DOHH2 (cell line): ENCODE results near the gene PREX1.

Experiments
- EZH2phosphoT487 ChIP-seq: fragments of 200-600 bp; sonication (generic); IDR thresholded peaks from 2 replicates; pipeline ENCODE4 v1.6.1; 2017; ENCODE audit warnings: borderline replicate concordance, mild to moderate bottlenecking, antibody characterized with exemption, low read length, moderate library complexity, mixed read lengths
- TF ChIP-seq, protein P1 (sequence below): fragments of 200-600 bp; sonication (generic); IDR thresholded peaks from one replicate; pipeline ENCODE4 v1.5.1; 2014; ENCODE audit warnings: antibody characterized with exemption, mild to moderate bottlenecking, low read depth, low read length; ENCODE audit not compliant: poor library complexity, severe bottlenecking

DNA sequence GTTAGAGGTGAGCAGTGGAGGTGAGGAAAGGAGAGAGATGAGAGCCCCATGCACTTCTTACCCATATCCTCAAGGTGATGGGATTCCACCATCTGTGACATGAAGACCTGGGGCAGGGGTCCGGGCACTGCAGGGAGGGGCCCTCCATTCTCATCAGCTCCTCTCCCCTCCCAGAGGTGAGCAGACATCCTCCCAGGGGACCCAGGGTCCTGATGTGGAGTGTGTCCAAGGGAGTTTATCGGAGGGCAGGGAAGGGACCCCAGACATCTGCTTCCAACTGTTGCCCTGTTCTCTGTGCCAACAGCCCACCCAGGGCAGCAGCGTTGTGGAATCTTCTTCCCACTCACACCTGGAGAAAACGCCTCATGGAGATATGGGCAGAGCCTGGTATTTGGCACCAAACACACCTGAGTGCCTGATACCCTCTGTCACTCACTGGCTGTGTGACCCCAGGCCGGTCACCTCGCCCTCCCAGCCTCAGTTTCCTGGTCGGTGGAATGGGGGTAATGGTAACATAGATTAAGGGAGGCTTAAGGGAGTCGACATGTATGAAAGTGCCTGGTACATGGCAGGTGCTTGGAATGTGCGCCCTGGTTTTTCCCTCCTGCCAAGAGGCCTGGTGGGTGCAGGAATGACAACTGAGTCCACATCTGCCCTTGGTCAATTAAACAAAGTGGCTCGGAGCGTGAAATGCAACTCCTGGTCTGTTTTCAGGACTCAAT, 227.9 kb downstream of the PREX1 start:
- TF ChIP-seq, protein P1, sequence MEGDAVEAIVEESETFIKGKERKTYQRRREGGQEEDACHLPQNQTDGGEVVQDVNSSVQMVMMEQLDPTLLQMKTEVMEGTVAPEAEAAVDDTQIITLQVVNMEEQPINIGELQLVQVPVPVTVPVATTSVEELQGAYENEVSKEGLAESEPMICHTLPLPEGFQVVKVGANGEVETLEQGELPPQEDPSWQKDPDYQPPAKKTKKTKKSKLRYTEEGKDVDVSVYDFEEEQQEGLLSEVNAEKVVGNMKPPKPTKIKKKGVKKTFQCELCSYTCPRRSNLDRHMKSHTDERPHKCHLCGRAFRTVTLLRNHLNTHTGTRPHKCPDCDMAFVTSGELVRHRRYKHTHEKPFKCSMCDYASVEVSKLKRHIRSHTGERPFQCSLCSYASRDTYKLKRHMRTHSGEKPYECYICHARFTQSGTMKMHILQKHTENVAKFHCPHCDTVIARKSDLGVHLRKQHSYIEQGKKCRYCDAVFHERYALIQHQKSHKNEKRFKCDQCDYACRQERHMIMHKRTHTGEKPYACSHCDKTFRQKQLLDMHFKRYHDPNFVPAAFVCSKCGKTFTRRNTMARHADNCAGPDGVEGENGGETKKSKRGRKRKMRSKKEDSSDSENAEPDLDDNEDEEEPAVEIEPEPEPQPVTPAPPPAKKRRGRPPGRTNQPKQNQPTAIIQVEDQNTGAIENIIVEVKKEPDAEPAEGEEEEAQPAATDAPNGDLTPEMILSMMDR, result no peak
- TF ChIP-seq EZH2phosphoT487, result no peak
